GM19463 (cell line): ENCODE data around the gene UTY.

Experiments
- ATAC-seq: cut with Tn5 transposase; IDR thresholded peaks from one replicate; pipeline ENCODE4 v1.9.1; 2021; ENCODE audit warnings: mild to moderate bottlenecking, moderate library complexity; ENCODE audit not compliant: unreplicated experiment

The UTY gene

DNA sequence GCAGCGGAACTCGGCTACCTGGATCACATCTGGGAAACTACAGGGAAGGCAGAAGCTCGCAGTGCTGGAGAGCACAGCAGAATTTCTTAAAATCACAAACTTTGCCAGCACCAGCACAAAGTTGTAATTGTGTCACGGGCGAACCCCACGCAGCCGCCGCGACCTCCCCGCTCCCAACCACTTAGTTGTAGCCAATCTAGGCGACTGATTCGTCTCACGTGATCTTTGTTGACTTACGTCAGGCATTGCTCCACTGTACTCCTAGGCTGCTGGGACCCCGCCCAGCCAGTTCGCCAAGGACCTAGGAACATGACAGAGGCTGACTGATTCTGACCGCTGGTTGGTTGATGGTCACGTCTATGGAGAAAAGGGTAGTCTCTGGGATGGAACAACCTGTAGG lies at the start of gene UTY:
TSS of gene UTY (minus strand) at position 206 of the 400 bp plus-strand sequence. CDS start 368 bp downstream, outside the sequence.
- ATAC-seq = no peak

DNA sequence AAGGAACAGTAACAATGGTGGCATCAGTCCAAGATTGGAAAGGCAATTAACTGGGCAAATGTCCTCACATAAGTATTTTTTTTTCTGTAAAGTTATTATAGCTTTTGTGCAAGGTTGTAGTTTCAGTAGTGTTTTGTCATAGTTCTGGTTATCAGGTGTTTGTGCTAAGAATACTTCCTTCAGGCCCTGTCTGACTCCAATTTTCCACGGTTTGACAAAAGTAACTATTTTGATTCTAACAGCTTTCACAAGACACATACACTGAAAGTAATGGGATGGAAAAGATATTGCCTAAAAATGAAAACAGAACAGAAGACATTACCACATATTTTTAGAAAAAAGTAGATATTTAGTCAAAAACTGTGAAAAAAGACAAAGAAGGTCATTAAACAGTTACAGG lies 40.6 kb upstream of the UTY start:
- no peak for ATAC-seq

DNA sequence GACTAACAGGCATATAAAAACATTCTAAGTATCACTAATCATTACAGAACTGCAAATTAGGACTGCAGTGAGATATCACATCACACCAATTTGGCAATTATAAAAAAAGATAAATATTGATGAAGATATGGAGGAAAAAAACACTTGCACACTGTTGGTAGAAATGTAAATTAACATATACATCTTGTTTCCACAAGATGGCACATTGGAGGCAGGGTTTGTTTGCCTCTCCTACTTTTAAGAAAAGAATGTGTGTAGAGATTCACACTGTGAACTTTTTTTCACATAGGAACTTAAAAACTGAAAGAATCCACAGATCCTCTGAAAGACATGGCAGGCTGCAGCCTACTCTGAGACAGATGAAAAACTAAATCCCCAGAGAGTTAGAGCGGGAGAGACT lies 21.4 kb upstream of the UTY start:
- no peak for ATAC-seq

DNA sequence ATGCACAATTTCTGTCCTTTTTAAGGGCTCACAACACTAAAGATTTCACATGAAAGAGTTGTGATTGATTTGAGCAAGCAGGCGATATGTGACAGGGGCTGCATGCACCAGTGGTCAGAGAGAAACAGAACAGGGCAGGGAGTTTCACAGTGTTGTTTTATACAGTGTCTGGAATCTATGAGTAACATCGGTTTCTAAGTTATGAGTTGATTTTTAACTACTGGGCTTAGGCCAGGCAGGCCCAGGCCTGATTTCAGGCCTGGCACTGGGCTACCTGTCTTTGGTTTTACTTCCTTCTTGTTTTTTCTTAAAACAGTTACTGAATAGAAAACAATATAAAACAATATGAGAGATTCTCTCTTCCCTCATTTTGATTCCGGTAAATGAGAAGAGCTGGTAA lies 13.9 kb upstream of the UTY start:
- no peak for ATAC-seq

DNA sequence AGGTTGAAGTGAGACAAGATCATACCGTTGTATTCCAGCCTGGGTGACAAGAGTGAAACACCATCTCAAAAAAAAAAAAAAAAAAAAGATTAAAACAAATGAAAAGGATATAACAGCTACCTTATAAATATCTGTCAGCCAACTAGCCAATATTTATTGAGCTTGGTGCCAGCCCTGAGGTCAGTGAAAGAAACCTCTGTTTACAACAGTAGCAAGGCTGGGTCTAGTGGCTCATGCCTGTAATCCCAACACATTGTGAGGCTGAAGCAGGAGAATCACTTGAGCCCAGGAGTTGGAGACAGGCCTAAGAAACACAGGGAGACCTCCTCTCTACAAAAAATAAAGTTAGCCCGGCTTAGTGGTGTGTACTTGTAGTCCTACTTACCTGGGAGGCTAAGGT lies 12.6 kb upstream of the UTY start:
- no peak for ATAC-seq

DNA sequence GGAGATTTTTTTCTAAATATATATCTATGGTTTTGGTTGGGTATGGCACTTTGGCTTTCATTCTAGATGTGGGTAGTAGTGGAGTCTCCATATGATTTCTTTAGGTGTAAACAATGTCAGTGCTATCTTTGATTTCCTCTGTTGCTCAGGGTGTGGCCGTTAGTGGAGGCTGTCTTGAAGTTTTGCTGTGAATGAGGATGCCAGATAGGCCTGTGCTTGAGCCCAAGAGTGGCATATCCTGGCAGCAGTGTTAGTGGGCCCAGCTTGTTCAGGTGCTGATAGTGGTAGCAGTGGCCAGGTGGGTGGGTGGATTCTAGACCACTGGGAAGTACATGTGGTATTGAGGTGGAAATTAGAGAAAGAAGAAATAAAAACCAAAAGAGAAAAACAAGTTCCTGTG lies 8.9 kb upstream of the UTY start:
- ATAC-seq = no peak

DNA sequence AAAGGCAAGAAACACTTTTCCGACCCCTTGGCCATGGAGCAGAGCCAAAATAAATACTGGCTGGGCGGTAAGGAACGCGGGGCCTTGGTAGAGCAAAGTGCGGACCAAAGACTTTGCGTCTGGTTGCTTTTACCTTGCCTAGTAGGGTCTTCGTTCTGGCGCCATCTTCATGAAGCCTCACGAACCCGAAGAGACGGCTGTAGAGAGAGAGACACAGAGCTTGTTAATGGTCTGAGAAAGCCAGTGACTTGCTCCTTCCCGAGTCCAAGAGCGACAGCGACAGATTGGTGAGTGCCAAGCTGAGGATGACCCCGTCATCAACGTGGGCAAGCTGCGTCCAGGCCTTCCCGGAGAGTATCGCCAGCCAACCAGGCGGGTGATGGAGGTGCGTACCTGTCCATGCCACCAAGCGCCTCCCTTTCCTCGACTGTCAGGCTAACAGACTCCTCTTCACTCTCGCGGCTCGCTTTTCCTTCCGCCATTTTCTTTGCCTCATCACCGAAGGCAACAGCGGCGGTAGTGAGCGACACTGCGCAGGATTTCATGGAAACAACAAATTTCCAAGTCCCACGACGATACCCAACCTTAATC lies 617 bp downstream of the UTY start:
- ATAC-seq = no peak

DNA sequence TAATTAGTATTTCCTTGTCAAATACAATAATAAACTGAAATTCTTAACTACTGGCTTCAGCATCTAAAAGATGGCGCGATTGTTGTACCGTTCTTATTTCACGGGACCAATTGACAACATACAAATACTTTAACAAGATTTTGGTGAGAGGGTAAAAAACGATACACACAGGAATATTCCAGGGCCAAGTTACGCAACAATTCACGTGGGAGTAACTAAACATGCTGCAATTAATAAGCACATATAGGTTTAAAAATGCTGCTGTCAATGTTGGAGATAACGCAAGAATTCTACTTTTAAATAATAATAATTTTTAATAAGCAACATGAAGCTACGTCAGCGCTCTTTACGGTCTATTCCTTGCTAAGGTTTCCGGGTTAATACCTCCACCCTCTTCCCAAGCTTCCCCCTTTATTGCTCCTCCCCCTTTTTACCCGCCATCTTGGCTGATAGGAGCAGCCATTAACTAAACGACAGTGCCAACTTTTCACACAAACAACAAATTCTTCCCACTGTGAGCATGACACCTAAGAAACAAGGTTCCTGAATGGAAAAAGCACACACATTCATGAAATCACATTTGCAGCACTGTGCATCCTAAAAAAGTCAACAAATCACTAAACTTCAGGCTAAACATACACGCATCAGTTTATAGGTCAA lies 1.6 kb downstream of the UTY start:
- ATAC-seq = no peak

DNA sequence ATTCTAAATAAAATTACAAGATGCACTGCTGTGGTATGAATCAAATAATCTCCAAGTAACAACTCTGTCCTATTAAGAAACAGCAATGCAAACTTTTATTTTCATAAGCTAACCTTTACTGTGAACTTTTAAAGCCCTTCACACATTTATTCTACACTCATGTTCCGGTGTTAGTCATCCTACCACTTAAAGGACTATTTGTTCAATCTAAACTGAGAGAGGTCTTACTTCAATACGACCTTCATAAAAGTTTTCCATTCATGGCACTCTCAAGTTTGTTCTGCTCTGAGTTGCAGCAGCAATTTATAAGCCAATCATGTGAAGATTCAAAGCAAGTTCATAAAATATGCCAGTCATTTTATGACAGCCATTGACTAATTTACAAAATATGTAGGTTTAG lies 4.8 kb downstream of the UTY start:
- no peak for ATAC-seq

DNA sequence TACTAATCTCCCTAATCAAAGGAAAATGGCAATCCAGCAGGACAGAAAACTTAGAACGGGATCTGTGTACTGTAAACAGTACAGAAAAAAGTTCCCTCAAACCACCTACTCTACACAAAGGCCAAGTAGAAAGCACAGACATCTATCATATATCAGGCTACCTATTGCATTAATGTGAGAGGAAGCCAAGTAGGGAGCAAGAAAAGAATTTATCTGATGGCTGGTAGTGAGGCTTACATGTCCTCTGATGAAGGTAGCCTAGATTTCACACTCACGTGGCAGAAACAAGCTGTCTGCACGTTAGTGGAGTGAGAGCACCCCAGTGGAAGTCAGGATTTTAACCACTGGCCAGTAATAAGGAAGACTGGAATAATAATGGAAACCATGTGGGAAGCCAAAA lies 28.3 kb downstream of the UTY start:
- ATAC-seq = no peak

DNA sequence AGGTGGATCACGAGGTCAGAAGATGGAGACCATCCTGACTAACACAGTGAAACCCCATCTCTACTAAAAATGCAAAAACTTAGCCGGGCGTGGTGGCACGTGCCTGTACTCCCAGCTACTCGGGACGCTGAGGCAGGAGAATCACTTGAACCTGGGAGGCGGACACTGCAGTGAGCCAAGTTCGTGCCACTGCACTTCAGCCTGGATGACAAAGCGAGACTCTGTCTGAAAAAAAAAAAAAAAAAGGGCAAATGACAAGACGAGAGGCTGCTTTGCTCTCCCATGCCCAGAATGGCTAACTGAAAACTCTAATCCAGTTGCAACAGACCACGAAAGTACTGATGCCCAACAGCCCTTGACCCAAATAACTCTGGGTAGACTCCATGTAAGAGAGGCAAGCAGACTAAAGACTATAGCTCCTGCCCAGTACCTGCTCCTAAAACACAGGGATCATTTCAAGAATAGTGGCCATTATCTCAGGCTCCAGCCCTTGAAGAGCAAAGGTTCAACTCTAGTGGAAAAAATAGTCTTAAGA lies 29.2 kb downstream of the UTY start:
- no peak for ATAC-seq

DNA sequence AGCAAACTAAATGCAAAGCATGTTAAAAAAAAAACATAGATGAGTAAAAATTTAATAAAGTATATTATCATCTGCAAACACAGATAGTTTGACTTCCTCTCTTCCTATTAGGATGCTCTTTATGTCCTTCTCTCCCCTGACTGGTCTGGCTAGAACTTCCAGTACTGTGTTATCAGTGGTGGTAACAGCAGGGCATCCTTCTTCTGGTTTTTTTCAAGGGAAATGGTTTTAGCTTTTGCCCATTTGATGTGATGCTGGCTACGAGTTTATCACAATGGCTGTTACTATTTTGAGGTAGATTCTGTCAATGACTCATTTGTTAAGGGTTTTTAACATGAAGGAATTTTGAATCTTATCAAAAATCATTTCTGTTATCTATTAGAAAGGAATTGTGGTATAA lies 34.3 kb downstream of the UTY start:
- ATAC-seq = no peak

DNA sequence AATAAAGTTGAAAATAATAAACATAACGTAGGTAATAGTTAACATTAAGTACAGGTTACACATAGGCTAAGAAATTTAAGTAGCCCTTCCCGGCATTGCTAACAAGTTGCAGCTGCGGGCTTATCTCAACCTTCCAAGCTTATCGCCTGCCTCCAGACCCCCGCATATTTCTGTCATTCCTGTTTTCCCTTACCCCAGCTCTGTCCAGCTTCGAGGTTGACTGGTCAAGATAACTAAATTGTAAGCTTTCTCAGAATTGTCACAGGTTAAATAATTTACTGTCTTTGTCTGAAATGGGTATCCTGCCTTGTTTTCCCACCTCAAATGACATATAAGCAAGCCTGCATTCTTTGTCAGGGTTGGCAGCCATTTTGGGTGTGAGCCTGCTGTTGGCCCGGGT lies 36.7 kb downstream of the UTY start:
- no peak for ATAC-seq

DNA sequence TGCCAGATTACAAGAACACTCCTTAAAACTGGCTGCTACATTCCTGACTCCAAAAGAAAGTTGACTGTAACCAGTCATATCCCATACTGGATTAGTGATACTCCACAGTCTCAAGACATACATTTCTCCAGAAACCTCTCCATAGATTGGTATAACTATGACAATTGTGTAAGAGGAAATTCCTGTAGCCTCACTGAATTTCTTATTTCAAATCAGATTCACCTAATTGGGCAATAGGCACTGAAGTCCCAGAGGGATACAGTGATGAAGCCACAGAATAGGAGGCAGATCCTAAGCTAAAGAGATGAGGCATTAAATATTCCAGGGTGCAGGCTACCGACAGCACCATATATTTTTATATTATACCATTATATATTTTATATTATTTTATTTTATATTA lies 39.0 kb downstream of the UTY start:
- ATAC-seq = no peak

DNA sequence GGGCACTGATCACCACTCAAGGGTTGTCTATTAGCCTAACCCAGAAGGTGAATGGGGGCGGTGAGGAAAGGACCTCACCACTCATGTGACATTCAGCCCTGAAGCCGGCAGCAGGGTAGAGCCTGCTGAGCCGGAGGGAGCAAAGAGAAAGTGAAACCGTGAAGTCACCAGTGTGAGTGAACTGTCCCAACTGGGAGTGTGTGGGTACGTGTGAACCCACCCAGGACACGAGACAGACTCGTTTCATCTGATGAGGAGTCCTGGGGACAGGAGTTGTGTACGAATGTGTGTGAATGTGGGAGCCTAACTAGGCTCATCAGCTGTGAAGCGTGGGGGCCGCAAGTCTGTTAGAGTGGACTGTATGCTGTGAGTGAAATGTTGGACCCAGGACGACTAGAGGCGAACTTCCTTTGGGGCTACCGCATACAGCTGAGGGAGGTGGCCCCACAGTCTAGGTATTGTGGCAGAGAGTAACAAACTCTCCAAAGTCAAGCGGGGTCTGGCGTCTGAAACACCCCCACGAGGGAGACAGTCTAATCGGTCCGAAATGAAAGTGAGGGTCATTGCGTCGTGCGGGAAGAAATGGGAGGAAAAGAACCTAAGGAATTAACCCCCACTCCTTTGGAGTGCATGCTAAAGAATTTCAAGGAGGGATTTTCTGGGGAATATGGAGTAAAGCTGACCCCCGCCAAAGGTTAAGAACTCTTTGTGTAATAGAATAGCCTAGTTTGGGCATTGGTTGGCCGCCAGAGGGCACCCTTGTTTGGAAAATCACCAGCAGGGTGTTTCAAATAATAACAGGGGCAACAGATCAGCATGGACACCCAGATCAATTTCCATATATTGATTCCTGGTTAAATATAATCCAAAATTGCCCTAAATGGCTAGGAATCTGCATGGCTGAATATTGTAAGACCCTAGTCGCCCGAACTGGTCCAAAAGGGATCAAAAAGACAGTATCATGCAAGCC lies 43.6 kb downstream of the UTY start:
- ATAC-seq = no peak

DNA sequence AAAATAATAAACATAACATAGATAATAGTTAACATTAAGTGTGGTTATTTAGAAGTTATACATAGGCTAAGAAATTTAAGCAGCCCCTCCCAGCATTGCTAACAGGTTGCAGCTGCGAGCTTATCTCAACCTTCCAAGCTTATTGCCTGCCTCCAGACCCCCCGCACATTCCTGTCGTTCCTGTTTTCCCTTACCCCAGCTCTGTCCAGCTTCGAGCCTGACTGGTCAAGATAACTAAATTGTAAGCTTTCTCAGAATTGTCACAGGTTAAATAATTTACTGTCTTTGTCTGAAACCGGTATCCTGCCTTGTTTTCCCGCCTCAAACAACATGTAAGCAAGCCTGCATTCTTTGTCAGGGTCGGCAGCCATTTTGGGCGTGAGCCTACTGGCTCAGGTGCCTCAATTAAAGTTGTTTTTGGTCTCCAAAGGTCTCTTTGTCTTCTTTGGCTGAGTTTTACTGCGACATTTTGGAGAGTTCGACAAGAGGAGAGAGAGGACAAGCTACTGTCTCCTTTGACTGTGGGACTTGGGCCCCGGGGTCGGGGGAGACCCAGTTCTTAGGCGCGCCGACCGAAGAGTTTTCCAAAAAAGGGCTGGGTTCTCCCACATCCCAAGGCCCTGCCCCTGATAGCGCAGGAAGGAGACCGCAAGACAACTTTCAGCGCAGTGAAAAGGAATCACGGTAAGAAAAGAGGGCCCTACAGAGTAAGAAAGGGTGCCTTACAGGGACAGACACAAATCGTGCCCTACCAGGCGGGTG lies 44.4 kb downstream of the UTY start:
- ATAC-seq = no peak

DNA sequence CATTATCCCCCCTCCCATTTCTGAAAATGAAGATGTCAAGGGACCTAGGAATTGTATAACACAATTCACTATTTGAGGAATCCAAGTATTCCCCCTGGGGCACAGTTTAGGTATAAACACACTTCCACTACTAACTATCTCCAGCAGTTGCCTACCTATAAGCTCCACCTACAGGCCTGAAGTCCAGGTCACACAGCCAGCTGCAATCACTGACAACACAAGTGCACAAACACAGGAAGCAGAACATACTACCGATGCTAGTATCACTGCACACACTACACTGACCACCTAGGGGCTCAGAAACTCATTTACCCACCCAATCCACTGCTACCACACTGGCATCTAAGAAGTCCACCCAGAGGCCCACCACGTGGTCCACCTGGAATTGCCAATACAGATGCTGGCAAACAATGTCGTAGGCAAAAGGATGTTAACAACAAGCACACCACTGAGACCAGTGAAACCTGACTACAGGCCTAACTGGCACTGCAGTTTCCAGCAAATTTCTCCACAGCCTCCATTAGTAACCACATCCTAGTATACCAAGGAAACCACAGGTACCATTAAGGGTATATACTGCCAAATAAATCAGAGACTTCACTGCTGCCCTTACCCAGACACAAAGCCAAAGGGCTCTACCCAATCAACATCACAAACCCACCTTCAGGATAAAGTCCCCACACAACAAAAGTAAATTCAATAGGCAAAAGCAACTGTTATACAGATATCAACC lies 47.4 kb downstream of the UTY start:
- no peak for ATAC-seq

DNA sequence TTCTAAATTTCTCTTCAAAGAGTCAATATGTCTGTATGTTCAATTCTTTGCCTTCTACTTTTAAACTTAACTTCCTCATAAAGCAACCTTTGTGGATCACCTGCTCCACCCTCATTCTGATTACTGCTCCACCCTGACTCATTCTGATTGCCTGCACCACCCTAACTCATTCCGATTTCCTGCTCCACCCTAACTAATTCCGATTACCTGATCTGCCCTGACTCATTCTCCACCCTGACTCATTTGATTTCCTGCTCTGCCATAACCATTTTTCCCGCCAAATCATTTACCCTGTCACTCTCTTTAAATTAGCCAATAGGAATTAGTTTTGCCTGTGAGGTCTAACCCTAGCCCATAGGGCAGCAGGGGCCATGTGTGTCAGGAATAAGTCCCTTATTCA lies 50.3 kb downstream of the UTY start:
- no peak for ATAC-seq

DNA sequence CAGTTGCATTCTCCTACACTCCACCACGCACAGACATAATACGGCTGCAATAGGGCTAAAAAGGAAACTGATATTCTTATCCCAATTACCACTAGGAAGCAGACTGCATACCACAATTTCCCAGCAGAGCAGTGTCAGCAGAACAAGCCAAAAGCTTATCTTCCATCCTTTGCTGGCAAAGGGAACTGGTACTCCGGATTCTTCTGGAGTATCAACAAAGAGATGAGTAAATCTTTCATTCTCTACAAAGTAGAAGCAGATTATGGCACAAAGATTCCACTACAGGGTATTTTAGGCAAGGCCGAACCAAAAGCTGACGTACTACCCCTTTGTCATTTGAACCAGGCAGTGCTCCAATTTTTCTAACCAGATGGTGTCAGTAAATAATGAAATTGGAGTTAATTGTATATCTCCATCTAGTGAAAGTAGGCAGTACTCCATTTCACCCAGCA lies 56.5 kb downstream of the UTY start:
- ATAC-seq = no peak
